Smooth muscle cell of the brain vasculature (primary cell): ENCODE data around the gene HDLBP.

Source experiments
- DNase-seq: peaks from one replicate; pipeline ENCODE4 v3.0.0-alpha.2; 2012; ENCODE audit warnings: low read depth, low spot score

Gene HDLBP

DNA sequence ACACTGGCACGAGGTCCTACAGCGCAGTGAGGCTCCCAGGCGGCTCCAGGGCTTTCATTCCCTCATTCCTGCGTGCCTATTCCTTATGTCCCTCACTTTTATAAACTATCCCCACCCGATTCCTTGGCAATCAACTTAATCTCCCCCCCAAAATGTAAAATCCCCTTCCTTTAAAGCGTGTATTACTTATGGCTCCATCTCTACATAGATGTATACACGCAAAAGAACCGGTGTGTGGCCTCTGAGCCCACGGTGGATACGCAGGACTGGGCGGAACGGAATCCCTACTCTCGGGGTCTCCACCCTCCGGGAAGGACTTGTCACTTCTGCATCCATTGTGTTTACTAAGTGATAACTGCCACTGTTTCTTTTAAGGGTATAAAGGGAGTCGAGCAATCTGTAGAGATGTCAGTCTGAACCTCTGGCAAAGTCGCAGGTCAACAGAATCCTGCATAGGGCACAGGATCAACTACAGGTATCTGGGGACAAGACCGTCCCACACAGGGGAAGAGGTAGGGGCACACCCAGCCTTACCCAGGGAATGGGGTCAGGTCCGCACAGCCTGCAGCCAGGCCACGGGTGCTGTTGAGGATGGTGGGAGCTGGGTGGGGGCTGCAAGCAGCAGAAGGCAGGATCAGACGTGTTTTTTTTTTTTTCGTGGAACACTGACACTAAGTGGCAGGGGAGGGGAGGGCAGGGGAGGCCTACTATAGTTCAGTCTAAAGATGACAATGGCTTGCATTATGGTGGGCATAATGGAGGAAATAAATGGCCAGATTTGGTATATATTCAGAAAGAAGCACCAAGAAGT is 42.1 kb downstream of the HDLBP start:
- no peak for DNase-seq

DNA sequence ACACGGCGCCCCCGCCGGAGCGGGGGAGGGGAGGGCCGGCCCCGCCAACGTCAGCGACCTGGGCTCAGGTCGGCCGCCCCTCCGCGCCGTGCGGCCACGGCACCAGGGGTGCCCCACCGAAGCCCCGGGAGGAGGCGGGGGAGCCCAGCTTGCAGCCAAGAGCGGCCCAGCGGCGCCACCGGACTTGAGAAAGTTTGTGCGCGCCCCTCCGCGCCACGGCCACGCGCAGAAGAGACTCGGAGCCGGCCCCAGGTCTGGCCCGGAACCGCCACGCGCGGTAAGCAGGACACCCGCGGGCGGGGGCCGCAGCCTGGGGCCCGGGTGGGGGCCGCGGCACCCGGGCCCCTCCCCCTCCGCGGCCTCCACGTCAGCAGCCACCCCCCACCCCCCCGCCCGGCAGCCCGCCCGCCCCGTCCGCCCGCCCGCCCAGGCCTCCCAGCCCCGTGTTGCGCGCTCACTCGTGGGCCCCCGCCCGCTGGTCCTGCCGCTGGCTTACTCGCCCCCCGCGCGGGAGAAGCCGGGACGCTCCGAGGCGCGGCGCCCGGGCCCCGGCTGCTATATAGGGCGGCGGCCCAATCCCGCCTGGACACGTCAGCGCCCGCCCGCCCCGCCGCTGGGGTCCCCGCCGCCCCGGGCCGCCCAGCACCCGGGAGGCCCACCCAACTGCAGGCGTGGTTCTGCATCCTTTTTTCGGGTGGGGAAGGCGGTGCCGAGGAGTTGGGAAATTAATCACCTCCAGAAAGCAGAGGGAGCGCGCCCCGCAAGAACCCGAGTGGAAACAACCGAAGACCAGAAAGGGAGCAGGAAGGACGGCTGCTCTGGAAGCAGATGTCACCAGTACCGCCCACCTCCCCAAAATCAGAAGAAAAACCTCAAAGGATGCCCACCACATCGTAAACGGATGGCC is 42.9 kb downstream of the HDLBP start:
- no peak for DNase-seq

DNA sequence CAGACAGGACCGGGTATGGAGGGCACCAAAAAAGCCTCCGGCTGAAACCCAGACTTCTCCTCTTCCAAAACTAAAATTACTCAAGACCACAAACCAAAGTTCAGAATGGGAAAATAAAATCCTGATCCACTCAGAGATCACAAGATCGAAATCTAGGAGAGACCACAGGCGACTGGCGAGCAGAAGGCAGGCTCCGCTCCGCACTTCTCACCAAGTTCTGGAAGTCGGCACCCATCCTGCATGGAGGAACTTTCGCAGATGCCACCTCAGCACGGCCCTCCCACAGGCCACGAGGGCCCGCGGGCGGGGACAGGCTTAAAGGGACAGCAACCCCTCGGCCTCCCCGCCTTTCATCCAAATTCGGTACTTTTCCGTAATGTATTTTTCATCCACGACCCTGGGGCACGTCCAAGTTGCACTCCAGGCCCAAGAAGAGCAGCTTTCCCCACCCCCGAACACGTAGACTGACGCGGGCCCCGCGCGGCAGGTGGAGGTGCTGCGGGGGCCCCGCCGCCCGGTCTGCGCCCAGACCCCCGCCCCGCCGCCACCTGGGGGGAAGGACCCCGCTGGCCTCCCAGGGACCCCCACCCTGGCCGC is 43.7 kb downstream of the HDLBP start:
- DNase-seq, result peak; percentile 33

DNA sequence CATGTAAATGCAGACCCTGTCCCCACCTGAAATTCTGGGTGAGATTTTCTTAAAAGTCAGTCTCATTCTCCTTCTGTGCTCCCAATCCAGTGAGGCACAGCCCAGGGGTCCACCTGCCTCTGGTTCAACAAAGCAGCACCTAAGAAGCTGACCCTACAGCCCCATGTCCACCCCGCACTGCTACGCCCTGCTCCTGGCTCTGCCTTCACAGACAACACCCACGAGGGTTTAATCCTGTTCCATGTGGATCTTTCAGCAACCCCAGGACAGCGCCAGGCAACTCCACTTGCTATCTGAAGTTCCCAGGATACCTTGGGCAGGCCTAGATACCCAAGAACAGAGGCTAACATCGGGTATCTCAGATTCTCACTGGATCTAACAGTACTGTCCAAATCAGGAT is 44.9 kb downstream of the HDLBP start:
- DNase-seq, result no peak

DNA sequence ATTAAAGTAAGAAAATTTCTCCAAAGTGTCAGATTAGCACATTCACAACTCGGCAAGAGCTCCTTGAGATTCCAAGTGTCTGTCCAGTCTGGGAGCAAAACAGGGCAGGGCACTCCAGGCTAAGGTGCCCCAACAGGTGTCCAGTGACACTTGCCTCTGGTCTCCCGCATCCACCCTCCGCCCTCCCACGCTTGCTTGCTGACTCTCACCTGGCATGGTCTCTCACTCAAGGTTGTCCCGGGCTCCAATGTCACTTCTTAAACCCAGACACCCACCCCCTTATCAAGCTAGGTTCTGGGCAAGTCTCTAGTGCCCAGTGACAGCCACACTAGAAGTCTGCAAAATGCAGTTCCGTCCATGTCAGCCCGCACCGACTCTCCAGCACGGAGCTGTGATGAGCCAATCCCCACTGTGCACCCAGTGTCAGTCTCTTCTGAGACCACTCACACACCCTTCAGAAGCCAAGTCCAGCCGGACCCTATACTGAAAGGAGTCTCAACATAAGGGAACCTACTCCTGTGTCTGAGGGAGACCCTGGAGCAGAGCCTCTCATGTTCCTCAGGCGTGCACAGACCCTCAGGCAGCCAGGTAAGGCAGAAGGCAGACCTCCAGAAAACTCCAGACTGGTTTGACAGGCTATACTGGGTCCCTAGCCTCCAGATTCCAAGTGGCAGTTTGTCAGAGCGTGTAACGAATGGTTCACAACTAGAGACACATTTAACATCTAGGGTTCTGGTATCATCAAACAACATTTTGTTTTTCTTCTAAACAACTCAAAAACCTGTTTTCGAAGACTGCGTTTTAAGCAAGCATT is 45.6 kb downstream of the HDLBP start:
- no peak for DNase-seq

DNA sequence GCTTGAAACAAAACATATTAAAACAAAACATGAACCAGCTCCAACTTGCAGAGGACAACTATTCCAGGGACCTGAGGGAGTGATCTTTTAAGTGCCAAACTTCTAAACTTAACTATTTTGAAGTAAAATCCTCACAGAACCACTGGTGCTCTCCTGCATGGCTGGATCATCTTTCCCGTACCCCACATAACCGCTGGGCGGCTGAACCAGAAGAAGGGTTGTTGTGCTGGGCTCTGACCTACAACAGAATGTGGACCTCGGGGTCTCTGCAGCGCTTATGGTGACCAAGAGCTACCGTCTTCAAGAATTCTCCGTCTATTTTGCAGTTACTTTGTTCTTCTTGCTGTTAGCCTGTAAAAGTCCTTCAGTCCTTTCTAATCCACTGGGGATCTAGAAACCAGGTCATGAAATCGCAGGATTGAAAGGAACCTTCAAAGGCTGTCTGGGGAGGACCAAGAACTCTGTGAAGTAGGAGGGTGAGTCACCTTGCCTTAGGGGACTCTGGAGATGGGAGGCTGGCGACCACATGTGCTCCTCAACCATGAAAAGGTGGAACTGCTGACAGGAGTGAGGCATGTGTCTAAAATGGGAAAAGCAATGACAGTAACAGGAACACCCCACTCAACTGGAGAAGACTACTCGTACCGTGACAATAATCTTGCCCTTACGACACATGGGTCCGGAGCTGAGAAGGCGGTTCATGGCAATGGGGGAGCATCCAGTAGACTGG is 46.6 kb downstream of the HDLBP start:
- no peak for DNase-seq

DNA sequence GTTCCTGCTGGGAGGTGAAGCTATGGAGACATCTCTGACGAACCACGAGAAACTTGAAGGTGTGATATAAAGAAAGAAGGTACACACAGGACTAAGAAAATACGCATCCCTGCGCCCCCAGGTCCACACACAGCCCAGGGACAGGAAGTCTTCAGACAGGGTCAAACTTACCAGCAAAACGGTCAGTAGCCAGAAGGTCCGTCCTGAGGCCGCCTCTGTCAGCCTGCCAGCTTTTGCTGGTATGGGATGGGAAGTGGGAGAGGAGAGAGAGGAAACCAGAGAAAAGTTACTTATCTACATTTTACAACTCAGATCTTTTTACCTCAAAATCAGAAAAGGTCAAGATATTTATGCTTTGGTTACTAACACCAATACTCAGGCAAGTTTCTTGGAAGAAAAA is 47.2 kb downstream of the HDLBP start:
- no peak for DNase-seq

DNA sequence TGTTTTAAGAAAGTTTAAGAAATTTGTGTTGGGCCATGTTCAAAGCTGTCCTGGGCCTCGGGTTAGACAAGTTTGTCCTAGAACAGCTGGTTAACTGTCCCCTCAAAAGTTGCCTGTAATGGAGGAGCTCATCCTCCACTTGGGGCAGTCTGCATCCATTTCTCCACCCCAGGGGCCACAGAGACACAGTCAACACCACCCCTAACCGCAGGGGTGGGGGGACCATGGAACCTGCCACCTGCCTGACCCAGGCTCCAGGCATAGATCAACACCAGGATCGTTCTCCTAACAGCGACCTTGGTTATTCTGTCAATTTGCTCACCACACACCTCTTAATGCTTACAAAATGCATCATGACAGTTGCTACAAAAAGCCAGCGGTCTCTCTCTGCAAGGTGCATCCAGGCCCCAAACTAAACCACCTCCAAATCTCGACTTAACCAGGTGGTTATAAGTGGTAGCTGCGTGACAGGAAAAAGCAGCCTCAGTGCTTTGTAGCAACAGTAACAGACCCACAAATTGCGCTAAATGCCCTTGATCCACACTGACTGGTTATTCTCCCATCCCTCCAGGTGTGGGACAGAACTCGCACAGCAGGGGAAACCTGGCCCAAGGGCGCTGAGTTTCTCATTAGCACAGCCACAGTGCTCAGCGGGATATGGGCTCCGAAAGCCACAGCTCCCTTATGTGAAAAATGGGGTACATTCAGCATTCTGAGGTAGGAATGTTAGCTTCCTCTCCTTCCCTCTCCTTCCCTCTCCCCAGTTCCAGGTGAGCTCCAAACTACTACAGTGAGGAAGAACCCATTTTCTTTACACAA is 48.0 kb downstream of the HDLBP start:
- DNase-seq, result no peak

DNA sequence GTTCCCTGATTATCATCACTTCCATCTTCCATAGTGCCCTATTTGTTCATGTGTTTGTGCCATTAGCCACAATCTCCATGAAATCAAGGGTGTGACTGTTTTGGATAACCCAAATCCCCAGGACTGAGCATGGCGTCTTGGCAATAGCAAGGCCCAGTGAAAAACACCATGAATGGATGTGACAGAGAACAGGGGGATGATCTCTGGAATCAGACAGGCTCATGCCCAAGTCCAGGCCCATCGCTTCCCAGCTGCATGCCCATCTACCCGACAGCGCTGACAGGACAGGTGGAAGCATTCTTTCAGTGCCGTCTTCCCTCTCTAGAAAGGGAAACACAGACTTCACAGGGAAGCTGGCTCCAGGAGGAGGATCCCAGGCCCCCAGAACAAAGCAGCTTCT is 50.0 kb downstream of the HDLBP start:
- no peak for DNase-seq

DNA sequence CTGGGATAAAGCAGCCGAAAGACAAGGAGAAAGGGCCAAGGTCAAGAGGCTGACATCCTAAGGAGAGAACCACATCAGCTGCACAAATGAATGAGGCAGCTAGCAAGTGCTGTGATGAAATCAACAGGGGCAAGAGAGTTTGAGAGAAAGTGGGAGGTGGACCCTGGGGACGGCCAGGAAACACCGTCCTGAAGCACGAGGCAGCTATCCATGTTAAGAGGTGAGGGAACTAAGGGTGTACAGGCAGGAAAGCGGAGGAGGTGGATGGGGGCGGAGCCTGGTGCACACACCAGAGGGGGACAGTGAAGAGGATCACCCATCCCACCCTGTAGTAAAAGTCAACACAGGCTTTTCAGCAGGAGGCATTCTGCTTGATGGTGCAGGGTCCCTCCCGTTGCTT is 52.4 kb downstream of the HDLBP start:
- DNase-seq, result no peak

DNA sequence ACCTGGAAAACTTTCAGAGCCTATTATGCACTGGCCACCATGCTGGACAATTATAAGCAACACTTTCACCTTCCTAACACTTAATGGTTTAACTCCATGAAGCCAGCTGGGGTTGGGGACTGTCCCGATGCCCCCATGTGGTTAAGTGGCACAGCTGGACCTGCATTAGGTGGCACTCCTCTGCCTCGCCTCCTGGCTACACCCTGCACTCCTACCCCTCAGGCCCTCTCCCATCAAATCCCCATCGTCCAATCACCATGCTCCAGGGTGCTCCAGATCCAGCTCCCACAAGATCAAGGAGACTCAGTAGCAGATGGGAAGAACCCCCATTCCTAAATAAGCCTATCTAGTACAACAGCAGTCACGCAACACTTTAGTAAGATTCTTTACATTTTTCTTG is 53.8 kb downstream of the HDLBP start:
- no peak for DNase-seq

DNA sequence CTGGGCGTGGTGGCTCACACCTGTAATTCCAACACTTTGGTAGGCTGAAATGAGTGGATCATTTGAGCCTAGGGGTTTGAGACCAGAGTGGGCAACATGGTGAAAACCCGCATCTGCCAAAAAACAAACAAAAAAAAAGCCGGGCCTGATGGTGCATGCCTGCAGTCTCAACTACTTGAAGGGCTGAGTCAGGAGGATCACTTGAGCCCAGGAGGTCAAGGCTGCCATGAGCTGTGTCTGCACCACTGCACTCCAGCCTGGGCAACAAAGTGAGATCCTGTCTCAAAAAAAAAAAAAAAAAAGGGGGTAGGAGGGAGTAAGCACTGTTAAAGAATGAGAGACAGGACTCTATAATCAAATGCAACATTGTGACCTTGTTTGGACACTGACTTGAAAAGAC is 54.6 kb downstream of the HDLBP start:
- no peak for DNase-seq

DNA sequence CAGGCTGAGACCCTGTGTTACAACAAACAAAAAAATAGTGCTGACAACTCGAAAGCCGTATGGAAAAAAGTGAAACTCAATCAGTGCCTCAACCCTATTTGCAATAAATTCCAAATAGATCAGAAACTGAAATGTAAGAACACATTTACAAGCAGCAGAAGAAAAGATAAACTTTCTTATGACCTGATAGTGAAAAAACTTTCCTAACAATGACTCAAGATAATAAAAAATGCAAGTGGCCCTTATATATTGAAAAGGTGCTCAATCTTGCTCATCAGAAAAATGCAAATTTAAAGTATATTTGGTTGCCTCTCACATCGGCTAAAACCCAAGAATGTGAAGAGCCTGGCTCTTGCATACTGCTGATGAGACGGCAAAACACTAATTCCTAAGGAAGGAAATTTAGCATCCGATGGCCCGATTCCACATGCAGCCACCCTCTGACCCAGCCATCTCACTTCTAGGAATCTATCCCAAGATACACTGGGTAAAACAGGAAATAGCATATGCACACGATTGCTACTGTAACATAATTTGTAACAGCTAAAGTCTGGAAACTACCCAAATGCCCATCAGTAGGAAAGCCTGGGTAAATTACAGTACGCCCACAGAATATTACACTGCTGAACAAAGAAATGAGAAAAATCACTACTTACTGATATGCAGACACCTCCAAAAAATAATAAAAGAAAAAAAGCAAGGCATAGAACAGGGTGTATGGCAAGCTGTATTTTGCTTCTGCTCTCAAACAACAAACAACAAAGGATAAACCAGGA is 56.8 kb downstream of the HDLBP start:
- no peak for DNase-seq

DNA sequence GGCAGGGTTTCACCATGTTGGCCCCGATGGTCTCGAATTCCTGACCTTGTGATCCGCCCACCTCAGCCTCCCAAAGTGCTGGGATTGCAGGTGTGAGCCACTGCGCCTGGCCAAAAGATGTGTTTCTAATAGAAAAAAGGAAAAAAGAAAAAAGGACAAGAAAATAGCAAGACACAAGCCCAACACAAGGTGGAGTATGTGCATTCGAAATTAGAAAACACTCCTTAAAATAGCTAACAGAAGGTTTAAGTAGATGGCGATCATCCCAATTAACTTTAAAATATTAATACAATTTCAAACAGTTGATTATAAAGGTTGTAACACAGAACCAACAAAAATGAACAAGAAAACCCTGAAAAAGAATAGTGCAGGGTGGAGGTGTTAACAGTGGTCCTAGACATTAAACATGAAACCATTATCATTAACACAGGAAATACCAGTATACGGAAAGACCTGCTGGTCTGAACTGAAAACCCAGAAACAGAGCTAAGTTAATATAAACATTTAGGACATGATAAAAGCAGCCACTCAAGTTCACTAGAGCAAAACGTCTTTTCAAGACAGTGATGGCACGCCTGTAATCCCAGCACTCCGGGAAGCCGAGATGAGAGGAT is 57.9 kb downstream of the HDLBP start:
- DNase-seq, result no peak

DNA sequence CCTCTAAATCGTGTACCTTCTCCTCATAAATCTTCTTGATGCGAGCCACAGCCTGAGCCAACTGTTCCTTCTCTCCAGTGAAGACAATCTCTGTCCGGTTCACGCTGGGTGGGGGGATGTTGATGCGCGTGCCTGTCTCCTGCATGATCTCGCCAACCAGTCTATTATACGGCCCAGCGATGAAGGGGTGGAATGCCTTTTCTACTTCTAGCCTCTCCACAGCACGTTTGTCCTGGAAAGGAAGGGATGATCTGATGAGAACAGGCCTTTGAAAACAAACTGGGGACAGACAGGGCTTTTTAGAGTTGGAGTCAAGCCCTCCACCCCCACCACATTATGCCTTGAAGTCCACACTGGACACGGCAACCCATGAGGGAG is 59.3 kb downstream of the HDLBP start:
- DNase-seq, result no peak

DNA sequence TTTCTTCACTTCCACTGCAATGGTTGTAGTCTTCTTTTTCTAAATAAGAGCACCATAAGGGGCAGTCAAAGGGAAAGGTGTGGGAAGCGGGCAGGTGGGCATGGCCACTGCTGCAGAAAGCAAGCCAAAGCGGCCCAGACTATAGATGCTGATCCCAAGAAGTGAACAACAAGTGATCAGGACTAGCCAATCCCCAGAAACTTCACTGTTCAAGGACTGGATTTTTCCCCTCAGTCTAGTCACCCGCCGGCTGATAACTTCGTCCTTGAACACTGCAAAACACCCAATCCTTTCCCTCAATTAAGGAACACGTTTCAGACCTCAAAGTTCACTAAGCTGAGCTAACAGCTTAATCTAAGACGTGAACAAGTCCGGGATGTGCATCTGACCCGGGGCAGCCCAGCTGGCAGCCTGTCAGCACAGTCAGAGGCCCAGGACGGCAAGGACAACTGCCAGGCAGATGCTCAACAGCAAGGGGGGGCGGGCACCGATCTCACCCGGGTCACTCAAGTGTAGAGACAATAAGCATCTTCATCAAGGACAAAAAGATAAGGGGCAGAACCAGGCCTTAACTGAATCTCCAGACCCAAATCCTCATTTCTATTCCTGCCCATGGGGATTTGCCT is 59.8 kb downstream of the HDLBP start:
- no peak for DNase-seq

DNA sequence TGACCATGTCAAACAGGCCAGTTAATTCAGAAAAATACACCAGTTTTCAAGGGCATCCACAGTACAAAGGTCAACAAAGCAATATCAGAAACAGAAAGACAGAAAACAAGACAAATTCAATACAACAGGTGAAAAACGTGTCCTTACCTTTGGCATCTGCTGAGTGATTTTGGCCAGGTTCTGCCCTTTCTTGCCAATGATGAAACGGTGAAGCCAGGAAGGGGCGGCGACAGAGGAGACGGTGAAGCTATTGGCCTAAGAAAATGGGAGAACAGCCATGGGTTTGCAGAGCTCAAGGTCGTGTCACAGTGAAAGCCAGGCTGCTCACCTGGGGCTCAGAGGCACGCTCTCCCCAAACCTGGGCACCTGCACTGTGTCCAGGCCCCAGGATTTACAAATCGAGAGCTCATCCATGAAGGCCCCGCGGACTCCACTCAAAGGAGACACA is 60.5 kb downstream of the HDLBP start:
- DNase-seq, result no peak

DNA sequence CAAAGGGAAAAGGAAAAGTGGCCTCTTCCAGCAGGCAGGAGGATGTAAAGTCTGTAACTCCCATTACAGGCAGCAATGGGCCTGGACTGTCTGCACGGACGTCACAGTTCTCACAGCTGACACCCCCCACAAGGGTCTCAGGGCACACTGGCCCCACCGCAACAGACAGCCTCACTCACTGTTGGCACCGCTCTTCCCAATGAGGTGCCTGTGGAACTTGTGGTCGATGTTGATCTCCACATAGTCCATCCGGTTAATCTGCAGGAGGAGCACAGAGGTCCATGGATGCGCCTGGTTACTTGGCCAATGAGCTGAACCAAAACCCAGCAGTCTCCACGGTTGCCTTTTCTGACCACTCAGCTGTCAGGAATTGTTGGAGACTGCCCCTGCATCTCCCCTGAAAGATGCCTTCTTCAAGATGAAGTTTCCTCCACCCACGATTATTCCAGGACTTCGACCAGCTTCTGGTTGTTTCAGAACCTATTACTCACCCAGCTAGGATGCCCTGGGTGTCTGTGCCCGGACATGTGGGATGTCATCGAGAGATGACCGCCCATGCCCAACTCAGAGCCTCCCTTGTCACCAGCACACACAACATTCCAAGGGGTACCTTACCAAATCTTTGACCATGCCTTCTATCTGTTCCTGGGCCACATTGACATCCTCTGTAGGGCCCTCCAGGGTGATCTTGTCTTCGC is 62.5 kb downstream of the HDLBP start:
- DNase-seq, result no peak
